Uterine smooth muscle cell (primary cell): ENCODE results near the gene MTRF1. TPM values are rescaled to one million over a fixed set of nuclear protein-coding genes. Genes with fewer than 3 reads are reported as not detected.

ENCODE experiments used
- total RNA-seq: library from RNA; depleted of rRNA; stranded (reverse); fragments of >200 nt; gene quantifications from 2 replicates; pipeline ENCODE4 v1.2.3, GENCODE V29; 2014

The MTRF1 gene, protein sequence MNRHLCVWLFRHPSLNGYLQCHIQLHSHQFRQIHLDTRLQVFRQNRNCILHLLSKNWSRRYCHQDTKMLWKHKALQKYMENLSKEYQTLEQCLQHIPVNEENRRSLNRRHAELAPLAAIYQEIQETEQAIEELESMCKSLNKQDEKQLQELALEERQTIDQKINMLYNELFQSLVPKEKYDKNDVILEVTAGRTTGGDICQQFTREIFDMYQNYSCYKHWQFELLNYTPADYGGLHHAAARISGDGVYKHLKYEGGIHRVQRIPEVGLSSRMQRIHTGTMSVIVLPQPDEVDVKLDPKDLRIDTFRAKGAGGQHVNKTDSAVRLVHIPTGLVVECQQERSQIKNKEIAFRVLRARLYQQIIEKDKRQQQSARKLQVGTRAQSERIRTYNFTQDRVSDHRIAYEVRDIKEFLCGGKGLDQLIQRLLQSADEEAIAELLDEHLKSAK
- total RNA-seq: 13.5 TPM in 2 replicates

DNA sequence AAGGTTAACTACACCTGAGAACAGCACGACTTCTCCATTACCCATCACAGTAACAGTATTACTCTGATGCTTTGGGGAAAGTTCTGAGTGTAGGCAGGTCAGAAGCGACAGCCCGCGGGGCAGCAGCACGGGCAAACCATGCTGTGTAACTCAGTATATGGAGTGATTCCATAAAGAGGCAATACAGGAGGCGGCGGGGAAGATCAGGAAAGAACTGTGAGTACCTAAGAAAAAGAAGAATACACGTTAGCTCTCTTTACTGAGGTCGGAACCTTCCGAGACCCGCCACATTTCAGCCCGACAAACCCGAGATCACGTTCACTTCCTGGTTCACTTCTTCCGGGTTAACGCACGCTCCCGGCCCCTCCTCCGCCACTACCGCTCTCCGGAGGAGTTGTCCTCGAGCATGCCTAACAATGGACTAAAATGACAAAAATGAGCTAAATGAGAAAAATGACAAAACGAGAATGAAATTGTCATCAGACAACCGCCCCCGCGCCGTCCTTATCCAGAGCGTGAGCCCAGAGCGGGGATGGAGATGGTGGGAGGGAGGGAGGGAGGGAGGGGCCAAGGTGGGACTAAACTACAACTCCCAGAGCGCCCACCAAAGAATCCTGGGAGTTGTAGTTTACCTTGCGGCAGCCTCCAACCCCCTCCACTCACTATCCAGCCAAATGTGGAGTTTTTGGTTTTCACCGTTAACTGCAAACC, at the start of gene MTRF1:
TSS of gene MTRF1 (minus strand) at position 316 of the 711 bp plus-strand sequence. CDS start 2,669 bp downstream, outside the sequence.

GRCh38 chr13:41310963-41311405, 47.6 kb upstream of the MTRF1 start, which contains the start of gene NAA16:
Gene NAA16 (plus strand): TSS chr13:41311267. CDS start chr13:41311529, 262 bp downstream.

DNA sequence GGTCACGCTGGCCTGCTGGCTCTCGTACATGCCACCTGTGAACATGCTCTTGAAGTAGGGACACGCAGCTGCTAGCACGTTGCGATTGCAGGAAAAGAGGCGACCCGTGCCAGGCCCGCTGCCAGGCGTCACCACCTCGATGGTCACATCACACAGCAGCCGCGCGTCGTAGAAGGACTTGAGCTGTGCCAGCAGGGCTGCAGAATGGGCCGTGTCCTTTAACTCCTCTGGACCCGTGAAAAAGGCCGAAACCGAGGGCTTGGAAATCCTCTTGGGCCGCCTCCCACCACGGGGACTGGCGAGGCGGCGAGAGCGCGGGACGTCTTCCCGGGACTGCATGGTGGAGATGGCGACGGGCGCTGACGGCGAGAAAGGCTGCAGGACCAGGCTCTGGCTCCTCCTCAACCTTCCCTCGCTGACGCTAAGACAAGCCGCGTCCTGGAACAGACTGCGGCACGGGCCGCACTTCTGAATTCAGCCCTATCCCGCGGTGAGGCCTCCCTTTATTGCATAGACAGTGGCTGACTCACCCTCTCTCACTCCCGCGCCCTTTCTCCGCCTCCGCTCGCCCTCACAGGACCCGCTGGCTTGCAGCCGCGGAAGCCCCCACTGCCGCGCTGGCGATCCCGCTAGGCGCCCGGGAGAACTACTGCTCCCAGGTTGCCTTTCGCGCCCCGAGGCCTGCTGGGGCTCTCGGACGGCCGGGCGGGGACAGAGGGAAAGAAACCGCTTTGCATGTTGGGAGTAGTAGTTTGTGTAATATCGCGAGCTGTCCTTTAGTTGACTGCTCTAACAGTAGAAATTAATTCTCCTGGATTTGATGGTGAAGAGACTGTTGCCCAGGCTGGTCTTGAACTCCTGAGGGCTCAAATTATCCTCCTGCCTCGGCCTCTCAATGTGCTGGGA, 69.2 kb downstream of the MTRF1 start, which contains the start of gene KBTBD7:
TSS of gene KBTBD7 (minus strand) at position 651 of the 906 bp plus-strand sequence. CDS start at position 339, 312 bp downstream.

Other genes starting within 250 kb of the MTRF1 start
- 30.7 and 31.8 TPM in 2 replicates for gene ELF1, start 244.3 kb downstream of the MTRF1 start, total RNA-seq
- gene WBP4, start 202.1 kb downstream of the MTRF1 start, total RNA-seq: 13.8 and 15.2 TPM in 2 replicates
- 9.5 and 10.8 TPM in 2 replicates for gene KBTBD6, start 130.8 kb downstream of the MTRF1 start, total RNA-seq
- 3.6 and 3.7 TPM in 2 replicates for gene KBTBD7, start 69.0 kb downstream of the MTRF1 start, total RNA-seq
- 14.6 and 15.5 TPM in 2 replicates for gene NAA16, start 47.7 kb upstream of the MTRF1 start, total RNA-seq
- 17.0 and 49.4 TPM in 2 replicates for gene RGCC, start 194.0 kb upstream of the MTRF1 start, total RNA-seq